Glutamatergic neuron (in vitro differentiated cells): ENCODE data around the gene INS. TPM values are rescaled to one million over a fixed set of nuclear protein-coding genes. Genes with fewer than 3 reads are reported as not detected.

Source experiments
- DNase-seq: peaks from one replicate; pipeline ENCODE4 v3.0.0; 2022
- H3K27ac Mint-ChIP-seq: one replicate; pipeline ENCODE4 v1.8.0; 2020; ENCODE audit warnings: mild to moderate bottlenecking, mixed read lengths, inconsistent platforms; ENCODE audit not compliant: unreplicated experiment
- H3K27me3 Mint-ChIP-seq: one replicate; pipeline ENCODE4 v1.8.0; 2020; ENCODE audit warnings: mild to moderate bottlenecking, moderate library complexity, mixed read lengths, inconsistent platforms; ENCODE audit not compliant: unreplicated experiment
- H3K36me3 Mint-ChIP-seq: one replicate; pipeline ENCODE4 v1.8.0; 2020; ENCODE audit warnings: mild to moderate bottlenecking, mixed read lengths, inconsistent platforms; ENCODE audit not compliant: unreplicated experiment
- H3K4me1 Mint-ChIP-seq: one replicate; pipeline ENCODE4 v1.8.0; 2020; ENCODE audit warnings: mild to moderate bottlenecking, low read depth, mixed read lengths, inconsistent platforms; ENCODE audit not compliant: unreplicated experiment
- H3K4me3 Mint-ChIP-seq: one replicate; pipeline ENCODE4 v1.8.0; 2020; ENCODE audit warnings: mild to moderate bottlenecking, mixed read lengths, inconsistent platforms; ENCODE audit not compliant: unreplicated experiment
- H3K9me3 Mint-ChIP-seq: one replicate; pipeline ENCODE4 v1.8.0; 2020; ENCODE audit warnings: mild to moderate bottlenecking, moderate library complexity, mixed read lengths, inconsistent platforms; ENCODE audit not compliant: unreplicated experiment
- total RNA-seq: library from RNA; stranded (reverse); fragmentation: NEBNext Ultra II Directional; extraction: Animal tissue kit (Norgen Biotek cat#: 25700); gene quantifications from one replicate; pipeline ENCODE4 v1.2.1, GENCODE V29; 2021; ENCODE audit not compliant: unreplicated experiment
- TF ChIP-seq, protein P1 (sequence below): fragments of 200-600 bp; sonication (generic); IDR thresholded peaks from one replicate; pipeline ENCODE4 v1.5.0; 2021; ENCODE audit not compliant: partially characterized antibody, unreplicated experiment

INS gene
- total RNA-seq, 1 donor from 2014 or later: not detected

DNA sequence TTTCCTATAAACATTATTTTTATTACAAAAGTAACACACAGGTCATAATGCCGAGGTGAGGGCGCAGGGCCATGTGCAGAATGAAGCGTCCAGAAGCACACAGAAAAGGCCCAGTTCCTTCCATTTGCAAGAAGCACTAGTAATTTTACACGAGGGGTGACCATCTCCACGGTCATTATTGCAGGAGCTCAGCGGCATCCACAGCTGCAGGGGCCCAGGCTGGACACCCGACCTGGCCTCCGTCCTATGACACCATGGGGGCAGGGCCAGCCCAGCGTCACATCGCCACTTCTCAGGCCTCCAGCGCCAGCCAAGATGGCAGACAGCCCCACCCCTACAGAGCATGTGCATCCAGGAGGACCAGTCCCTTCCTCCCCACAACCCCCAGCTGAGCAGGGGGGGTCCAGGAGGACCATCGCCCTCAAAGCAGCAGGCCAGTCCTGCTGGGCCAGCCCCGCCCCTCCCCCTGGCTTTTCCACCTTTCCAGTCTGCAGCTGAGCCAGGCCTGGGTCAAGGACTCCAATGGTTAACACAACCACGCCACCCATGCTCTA lies 25.3 kb downstream of the INS start:
- Mint-ChIP-seq H3K4me3 (no peak overlapping the region), H3K27me3 (peaks cover 14% of the 10 kb centered on the region), H3K9me3 (peaks cover 8% of the 10 kb centered on the region), H3K36me3 (peaks cover 10% of the 10 kb centered on the region), H3K27ac (no peak overlapping the region), H3K4me1 (peaks cover 9% of the 10 kb centered on the region)
- TF ChIP-seq, protein P1, sequence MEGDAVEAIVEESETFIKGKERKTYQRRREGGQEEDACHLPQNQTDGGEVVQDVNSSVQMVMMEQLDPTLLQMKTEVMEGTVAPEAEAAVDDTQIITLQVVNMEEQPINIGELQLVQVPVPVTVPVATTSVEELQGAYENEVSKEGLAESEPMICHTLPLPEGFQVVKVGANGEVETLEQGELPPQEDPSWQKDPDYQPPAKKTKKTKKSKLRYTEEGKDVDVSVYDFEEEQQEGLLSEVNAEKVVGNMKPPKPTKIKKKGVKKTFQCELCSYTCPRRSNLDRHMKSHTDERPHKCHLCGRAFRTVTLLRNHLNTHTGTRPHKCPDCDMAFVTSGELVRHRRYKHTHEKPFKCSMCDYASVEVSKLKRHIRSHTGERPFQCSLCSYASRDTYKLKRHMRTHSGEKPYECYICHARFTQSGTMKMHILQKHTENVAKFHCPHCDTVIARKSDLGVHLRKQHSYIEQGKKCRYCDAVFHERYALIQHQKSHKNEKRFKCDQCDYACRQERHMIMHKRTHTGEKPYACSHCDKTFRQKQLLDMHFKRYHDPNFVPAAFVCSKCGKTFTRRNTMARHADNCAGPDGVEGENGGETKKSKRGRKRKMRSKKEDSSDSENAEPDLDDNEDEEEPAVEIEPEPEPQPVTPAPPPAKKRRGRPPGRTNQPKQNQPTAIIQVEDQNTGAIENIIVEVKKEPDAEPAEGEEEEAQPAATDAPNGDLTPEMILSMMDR: no peak
- peak; percentile 7 for DNase-seq

DNA sequence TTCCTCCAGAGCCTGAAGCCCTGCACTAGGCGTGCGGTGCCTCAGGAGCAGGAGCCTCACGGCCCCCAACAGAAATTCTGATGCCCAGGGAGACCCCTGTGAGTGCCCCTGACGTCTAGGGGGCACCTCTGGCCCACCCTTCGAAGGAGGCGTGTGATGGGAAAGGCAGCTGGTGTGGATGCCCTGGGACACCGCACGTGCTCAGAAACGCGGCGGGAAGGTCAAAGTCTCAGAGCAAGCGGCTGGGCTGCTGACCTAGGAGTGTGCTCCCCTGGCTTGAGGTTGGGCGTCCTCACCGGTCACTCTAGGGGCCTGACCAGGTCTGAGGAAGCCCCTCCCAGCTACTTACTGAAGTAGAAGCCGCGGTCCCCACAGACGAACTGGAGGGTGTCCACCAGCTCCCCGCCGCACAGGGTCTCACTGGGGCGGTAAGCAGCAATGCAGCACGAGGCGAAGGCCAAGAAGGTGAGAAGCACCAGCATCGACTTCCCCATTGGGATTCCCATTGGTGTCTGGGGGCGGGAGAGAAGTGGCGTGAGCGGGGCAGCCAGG lies 25.9 kb downstream of the INS start:
- DNase-seq: peak; percentile 9
- TF ChIP-seq, protein P1: no peak
- peaks cover 9% of the 10 kb centered on the region for H3K4me1 Mint-ChIP-seq
- H3K4me3 Mint-ChIP-seq: no peak overlapping the region
- H3K9me3 Mint-ChIP-seq: peaks cover 8% of the 10 kb centered on the region
- no peak overlapping the region for H3K27ac Mint-ChIP-seq
- peaks cover 13% of the 10 kb centered on the region for H3K27me3 Mint-ChIP-seq
- H3K36me3 Mint-ChIP-seq: peaks cover 10% of the 10 kb centered on the region

GRCh38 chr11:2134022-2135010 lies 26.7 kb downstream of the INS start:
- Mint-ChIP-seq H3K9me3 (peaks cover 8% of the 10 kb centered on the region), H3K36me3 (peaks cover 10% of the 10 kb centered on the region), H3K27me3 (peaks cover 11% of the 10 kb centered on the region), H3K4me1 (peaks cover 9% of the 10 kb centered on the region), H3K27ac (no peak overlapping the region), H3K4me3 (no peak overlapping the region)
- TF ChIP-seq, protein P1: no peak
- DNase-seq: peak; percentile 10

DNA sequence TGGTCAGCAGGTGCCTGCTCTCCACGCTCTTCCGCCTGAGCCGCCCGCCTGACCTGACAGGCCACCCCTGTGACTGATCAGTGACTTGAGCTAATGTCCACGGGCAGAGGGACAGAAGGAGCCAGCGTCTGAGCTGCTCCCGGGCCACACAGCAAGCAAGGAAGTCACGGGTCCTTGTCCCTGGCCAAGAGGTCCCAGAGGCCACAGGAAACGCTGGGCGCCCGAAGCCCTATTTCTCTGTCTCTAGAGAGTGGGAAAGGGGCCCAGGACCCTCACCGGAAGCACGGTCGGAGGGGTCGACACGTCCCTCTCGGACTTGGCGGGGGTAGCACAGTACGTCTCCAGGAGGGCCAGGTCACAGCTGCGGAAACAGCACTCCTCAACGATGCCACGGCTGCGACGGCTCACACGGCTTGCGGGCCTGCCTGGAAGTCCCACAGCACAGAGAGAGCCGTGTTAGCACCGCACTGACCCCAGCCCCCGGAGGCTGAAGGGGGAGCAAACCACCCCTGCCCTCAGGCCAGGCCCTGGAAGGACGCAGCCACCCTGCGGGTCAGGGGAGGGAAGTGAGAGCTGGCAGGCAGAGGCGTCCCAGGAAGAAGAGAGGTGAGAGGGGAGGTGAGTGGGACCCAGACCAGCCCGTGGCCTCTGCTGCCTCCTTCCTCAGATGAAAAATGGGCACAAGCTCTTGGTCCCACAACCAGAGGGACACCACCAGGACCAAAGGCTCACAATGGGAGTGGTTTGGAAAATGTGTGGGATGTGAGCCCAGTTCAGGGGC lies 27.6 kb downstream of the INS start:
- Mint-ChIP-seq H3K4me3 (no peak overlapping the region), H3K27me3 (peaks cover 11% of the 10 kb centered on the region), H3K4me1 (peaks cover 9% of the 10 kb centered on the region), H3K36me3 (peaks cover 10% of the 10 kb centered on the region), H3K27ac (no peak overlapping the region), H3K9me3 (peaks cover 8% of the 10 kb centered on the region)
- TF ChIP-seq, protein P1: no peak
- peak; percentile 19 for DNase-seq
